Subcutaneous abdominal adipose tissue (tissue), 5 donors: ENCODE measurements around the gene RCAN2.
"Not testable (repeated sequence)": the region's sequence is repeated elsewhere in the genome, so short reads cannot be mapped to it uniquely, and the experiment has no call there.

Experiments
- H3K27ac ChIP-seq: one replicate; pipeline ENCODE4 v1.7.0; 2013; ENCODE audit warnings: low read depth, mild to moderate bottlenecking, inconsistent platforms, low read length, moderate library complexity
- H3K27me3 ChIP-seq, 5 donors: one replicate each; pipeline ENCODE4 v1.7.0; 2013; ENCODE audit warnings: low read length in 5 of 5, inconsistent platforms in 1 of 5; ENCODE audit not compliant: control insufficient read depth in 5 of 5, insufficient read depth in 4 of 5
- H3K36me3 ChIP-seq, 5 donors: one replicate each; pipeline ENCODE4 v1.7.0; 2013; ENCODE audit warnings: low read length in 5 of 5; ENCODE audit not compliant: control insufficient read depth in 5 of 5, insufficient read depth in 5 of 5
- H3K4me1 ChIP-seq, 5 donors: one replicate each; pipeline ENCODE4 v1.7.0; 2013; ENCODE audit warnings: low read length in 5 of 5, mild to moderate bottlenecking in 3 of 5, moderate library complexity in 1 of 5; ENCODE audit not compliant: control insufficient read depth in 5 of 5, insufficient read depth in 5 of 5
- H3K4me3 ChIP-seq, 5 donors: one replicate each; pipeline ENCODE4 v1.7.0; 2013; ENCODE audit warnings: low read length in 5 of 5, low read depth in 1 of 5
- H3K9ac ChIP-seq, 5 donors: one replicate each; pipeline ENCODE4 v1.7.0; 2013; ENCODE audit warnings: low read length in 5 of 5, mild to moderate bottlenecking in 4 of 5, moderate library complexity in 3 of 5
- H3K9me3 ChIP-seq, 5 donors: one replicate each; pipeline ENCODE4 v1.7.0; 2013; ENCODE audit warnings: low read length in 5 of 5; ENCODE audit not compliant: control insufficient read depth in 5 of 5
- donor health status: healthy.
- donor health status: healthy.
- donor health status: healthy.
- donor health status: healthy.
- donor health status: healthy.

Gene RCAN2

GRCh38 chr6:46393161-46393939 lies 97.9 kb downstream of the RCAN2 start:
- no peak overlapping the region for H3K27ac ChIP-seq
- no peaks in the 10 kb centered on the region for H3K36me3 ChIP-seq
- no peak overlapping the region for H3K9ac ChIP-seq
- no peaks in the 10 kb centered on the region for H3K27me3 ChIP-seq
- H3K9me3 ChIP-seq: no peaks in the 10 kb centered on the region
- H3K4me1 ChIP-seq: no peaks in the 10 kb centered on the region
- H3K4me3 ChIP-seq: no peak overlapping the region

GRCh38 chr6:46392294-46392693 lies 99.0 kb downstream of the RCAN2 start:
- no peaks in the 10 kb centered on the region for H3K4me1 ChIP-seq
- H3K27ac ChIP-seq: no peak overlapping the region
- H3K4me3 ChIP-seq: no peak overlapping the region
- H3K27me3 ChIP-seq: no peaks in the 10 kb centered on the region
- no peaks in the 10 kb centered on the region for H3K9me3 ChIP-seq
- H3K9ac ChIP-seq: no peak overlapping the region
- no peaks in the 10 kb centered on the region for H3K36me3 ChIP-seq

- no peaks in the 10 kb centered on the region for H3K9me3 ChIP-seq
- no peak overlapping the region for H3K4me3 ChIP-seq
- no peak overlapping the region for H3K27ac ChIP-seq
- no peaks in the 10 kb centered on the region for H3K4me1 ChIP-seq
- H3K36me3 ChIP-seq: no peaks in the 10 kb centered on the region
- no peaks in the 10 kb centered on the region for H3K27me3 ChIP-seq
- H3K9ac ChIP-seq: no peak overlapping the region
Measured at GRCh38 chr6:46390153-46390876, 100.9 kb downstream of the RCAN2 start.

- not testable (repeated sequence) for H3K9me3 ChIP-seq, H3K27me3 ChIP-seq, H3K36me3 ChIP-seq, H3K27ac ChIP-seq, H3K9ac ChIP-seq, H3K4me3 ChIP-seq, H3K4me1 ChIP-seq
Measured at GRCh38 chr6:46387728-46388127, 103.5 kb downstream of the RCAN2 start.

- no peak overlapping the region for H3K9ac ChIP-seq
- H3K9me3 ChIP-seq: no peaks in the 10 kb centered on the region
- H3K4me3 ChIP-seq: no peak overlapping the region
- H3K4me1 ChIP-seq: no peaks in the 10 kb centered on the region
- H3K27ac ChIP-seq: no peak overlapping the region
- no peaks in the 10 kb centered on the region for H3K36me3 ChIP-seq
- H3K27me3 ChIP-seq: no peaks in the 10 kb centered on the region
Measured at GRCh38 chr6:46381579-46381978, 109.7 kb downstream of the RCAN2 start.

GRCh38 chr6:46381057-46381456 lies 110.2 kb downstream of the RCAN2 start:
- Histone ChIP-seq H3K27ac (no peak overlapping the region), H3K9me3 (no peaks in the 10 kb centered on the region), H3K36me3 (no peaks in the 10 kb centered on the region), H3K4me1 (no peaks in the 10 kb centered on the region), H3K27me3 (no peaks in the 10 kb centered on the region), H3K9ac (no peak overlapping the region), H3K4me3 (no peak overlapping the region)

- no peak overlapping the region for H3K27ac ChIP-seq
- H3K36me3 ChIP-seq: no peaks in the 10 kb centered on the region
- no peaks in the 10 kb centered on the region for H3K27me3 ChIP-seq
- H3K9ac ChIP-seq: no peak overlapping the region
- H3K4me3 ChIP-seq: no peak overlapping the region
- no peaks in the 10 kb centered on the region for H3K9me3 ChIP-seq
- no peaks in the 10 kb centered on the region for H3K4me1 ChIP-seq
Measured at GRCh38 chr6:46380152-46380807, 111.0 kb downstream of the RCAN2 start.

GRCh38 chr6:46378882-46379416 lies 112.3 kb downstream of the RCAN2 start:
- no peaks in the 10 kb centered on the region for H3K9me3 ChIP-seq
- H3K27ac ChIP-seq: no peak overlapping the region
- H3K4me3 ChIP-seq: no peak overlapping the region
- H3K9ac ChIP-seq: no peak overlapping the region
- H3K27me3 ChIP-seq: no peaks in the 10 kb centered on the region
- H3K4me1 ChIP-seq: no peaks in the 10 kb centered on the region
- no peaks in the 10 kb centered on the region for H3K36me3 ChIP-seq

GRCh38 chr6:46378161-46378881 lies 112.9 kb downstream of the RCAN2 start:
- H3K27me3 ChIP-seq: no peaks in the 10 kb centered on the region
- H3K36me3 ChIP-seq: no peaks in the 10 kb centered on the region
- H3K4me3 ChIP-seq: no peak overlapping the region
- no peak overlapping the region for H3K27ac ChIP-seq
- H3K9me3 ChIP-seq: no peaks in the 10 kb centered on the region
- no peaks in the 10 kb centered on the region for H3K4me1 ChIP-seq
- no peak overlapping the region for H3K9ac ChIP-seq
